ENCODE data around the gene DAZAP1.
"Not testable (repeated sequence)": the region's sequence is repeated elsewhere in the genome, so short reads cannot be mapped to it uniquely, and the experiment has no call there.

The DAZAP1 gene

GRCh38 chr19:1438035-1438932 is 30.9 kb downstream of the DAZAP1 start, which contains the start of gene RPS15:
TSS of gene RPS15 (plus strand) at chr19:1438396. CDS start at chr19:1438426, 30 bp downstream.
- FAIRE-seq (peak; percentile 93), DNase-seq (ENCODE audit: extremely low spot score, insufficient read length, low read depth) (peak; percentile 93)

- FAIRE-seq (no peak), DNase-seq (ENCODE audit: extremely low spot score, insufficient read length, low read depth) (no peak)
Measured at GRCh38 chr19:1438933-1439354, 31.6 kb downstream of the DAZAP1 start.

- not testable (repeated sequence) for FAIRE-seq
Measured at GRCh38 chr19:1439525-1440417, 32.4 kb downstream of the DAZAP1 start.

DNA sequence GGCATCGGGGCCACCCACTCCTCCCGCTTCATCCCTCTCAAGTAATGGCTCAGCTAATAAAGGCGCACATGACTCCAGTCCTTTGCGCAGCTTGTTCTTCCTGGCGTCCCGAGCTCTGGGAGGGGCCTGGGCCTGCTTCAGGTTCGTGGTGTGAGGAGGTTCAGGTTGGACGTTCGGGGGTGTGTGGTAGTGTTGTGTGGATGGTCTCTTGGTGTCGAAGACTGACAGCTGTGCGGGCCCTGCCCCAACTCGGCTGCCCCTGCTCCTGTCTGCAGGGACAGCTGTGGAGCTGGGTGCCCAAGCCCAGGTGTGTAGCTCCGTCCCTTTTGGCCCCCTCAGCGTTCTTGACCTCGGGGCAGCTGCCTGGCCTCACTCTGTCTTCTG is 33.0 kb downstream of the DAZAP1 start:
- no peak for FAIRE-seq
- DNase-seq (ENCODE audit: extremely low spot score, insufficient read length, low read depth), result no peak

More at GRCh38 chr19:1439525-1440417, 32.4 kb downstream of the DAZAP1 start:
- DNase-seq (ENCODE audit: extremely low spot score, insufficient read length, low read depth), result not testable (repeated sequence)

DNA sequence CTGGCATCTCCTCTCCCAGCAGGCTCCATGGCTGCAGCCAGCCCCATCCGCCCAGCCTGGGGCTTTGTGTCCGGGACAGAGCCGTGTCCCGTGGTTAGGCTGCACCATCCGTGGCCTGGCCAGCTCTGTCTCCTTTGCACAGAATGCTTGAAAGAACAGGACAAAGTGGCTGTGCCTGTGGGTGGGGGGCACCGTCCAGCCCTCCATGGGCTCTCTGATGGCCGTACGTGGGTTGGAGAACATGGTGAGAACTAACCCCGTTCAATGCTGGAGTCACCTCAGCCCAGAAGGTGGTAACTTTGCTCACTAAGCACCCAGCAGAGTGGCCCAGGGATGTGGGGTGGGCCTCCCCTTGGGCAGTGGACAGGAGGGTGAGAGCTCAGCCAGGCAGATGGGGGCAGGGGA is 33.6 kb downstream of the DAZAP1 start:
- no peak for FAIRE-seq
- DNase-seq (ENCODE audit: extremely low spot score, insufficient read length, low read depth), result no peak

DNA sequence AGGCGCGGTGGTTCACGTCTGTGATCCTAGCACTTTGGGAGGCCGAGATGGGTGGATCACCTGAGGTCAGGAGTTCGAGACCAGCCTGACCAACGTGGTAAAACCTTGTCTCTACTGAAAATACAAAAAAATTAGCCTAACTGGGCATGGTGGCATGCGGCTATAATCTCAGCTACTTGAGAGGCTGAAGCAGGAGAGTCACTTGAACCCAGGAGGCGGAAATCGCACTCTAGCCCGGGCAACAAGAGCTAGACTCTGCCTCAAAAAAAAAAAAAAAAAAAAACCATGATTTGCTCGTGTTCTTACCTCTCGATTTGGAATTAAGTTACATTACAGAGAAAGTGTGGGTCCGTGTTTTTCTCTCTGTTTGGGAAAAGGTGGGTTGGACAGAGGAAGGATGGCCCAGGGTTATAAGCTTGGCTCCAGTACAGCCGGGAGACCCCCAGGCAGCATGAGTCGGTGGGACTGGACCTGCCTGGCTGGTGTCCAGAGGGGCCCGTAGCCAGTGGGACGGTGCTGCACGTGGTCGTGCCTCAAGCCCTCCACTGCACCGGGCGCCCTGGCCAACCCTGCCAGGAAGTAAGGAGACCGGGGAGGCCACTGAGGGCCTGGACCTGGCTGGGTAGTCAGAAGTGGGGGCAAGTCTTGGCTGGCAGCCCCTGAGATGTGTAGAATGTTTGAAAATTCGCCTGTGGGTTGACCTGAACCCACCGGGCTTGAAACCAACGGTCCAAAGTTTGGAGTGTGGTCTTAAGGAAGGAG is 34.5 kb downstream of the DAZAP1 start:
- FAIRE-seq, result no peak
- no peak for DNase-seq (ENCODE audit: extremely low spot score, insufficient read length, low read depth)

- DNase-seq (ENCODE audit: extremely low spot score, insufficient read length, low read depth) (peak; percentile 88), FAIRE-seq (peak; percentile 79)
Measured at GRCh38 chr19:1445185-1445931, 38.0 kb downstream of the DAZAP1 start.

GRCh38 chr19:1445932-1446712 is 38.7 kb downstream of the DAZAP1 start:
- FAIRE-seq, result no peak
- no peak for DNase-seq (ENCODE audit: extremely low spot score, insufficient read length, low read depth)

DNA sequence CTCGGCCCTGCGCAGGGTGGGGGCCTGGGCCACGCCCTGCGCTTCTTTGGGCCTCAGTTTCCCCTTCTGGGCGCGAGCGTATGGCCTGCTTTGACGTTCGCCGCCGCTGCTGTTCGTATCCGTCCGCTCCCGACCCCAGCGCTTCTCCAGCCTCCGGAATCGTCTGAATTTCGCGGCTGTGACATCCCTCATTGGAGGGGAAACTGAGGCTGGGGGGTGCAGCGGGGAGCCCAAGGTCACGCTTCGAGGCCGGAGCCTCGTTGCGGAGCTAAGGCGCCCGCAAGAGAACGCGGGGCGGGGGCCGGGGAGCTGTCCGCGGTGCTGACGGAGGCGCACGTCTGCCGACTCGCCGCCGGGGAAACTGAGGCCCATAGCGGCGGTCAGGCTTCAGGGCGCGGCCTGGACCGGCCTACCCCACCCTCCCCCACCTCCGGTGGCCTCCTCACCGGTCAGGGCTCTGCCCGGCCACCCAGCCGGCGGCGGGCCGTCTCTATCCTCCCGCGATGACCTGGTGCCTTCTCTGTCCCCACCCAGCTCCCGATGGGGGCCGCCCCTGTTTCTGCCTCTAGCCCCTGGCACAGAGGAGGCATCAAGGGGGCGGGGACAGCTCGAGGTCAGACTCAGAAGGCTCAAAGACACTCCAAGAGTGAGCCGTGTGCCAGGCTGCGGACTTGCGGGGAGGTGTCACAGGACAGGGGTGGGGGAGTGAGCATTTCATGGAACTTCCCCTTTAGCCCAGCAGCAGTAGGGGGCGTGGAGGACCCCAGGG is 39.5 kb downstream of the DAZAP1 start:
- FAIRE-seq (no peak), DNase-seq (ENCODE audit: extremely low spot score, insufficient read length, low read depth) (no peak)

DNA sequence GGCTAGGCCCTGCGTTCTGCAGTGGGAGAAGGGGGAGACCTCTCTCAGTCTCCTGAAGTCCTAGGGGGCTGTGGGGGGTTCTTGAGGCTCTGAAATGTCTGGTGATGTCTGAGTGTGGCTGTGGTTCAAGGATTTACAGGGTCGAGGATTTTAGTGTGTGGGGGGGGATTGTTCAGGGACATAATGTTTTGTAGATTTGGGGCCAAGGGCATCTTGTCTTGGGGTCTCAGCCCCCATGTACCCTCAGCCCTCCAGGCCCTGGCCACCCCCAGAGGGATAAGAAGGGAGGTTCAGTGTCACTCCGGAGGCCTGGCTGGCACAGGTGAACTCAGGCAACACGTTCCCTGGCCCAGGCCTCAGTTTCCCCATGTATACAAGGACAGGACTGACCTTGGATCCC is 40.1 kb downstream of the DAZAP1 start:
- FAIRE-seq (no peak), DNase-seq (ENCODE audit: extremely low spot score, insufficient read length, low read depth) (no peak)

DNA sequence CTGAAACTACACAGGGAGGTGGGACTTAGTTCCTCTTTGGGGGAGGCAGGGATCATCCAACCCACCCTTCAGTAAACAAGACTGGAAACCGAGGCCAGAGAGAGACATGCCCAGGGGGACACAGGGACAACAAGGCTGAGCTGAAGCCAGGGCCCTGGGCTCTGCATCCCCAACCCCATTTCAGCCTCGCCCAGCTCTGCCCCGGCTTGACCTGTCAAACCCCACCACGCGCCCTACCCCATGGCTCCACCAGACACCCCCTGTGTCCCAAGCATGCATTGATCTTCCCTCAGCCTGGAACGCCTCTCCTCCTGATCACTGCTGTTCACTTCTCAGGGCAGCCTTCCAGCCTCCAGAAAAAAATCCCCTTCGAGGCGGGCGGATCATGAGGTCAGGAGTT is 40.6 kb downstream of the DAZAP1 start:
- no peak for DNase-seq (ENCODE audit: extremely low spot score, insufficient read length, low read depth)
- no peak for FAIRE-seq

- no peak for DNase-seq (ENCODE audit: extremely low spot score, insufficient read length, low read depth)
- FAIRE-seq, result no peak
Measured at GRCh38 chr19:1449467-1450442, 42.4 kb downstream of the DAZAP1 start, which contains the start of gene APC2. TSS of gene APC2 (plus strand) at chr19:1450121. CDS start at chr19:1453002, 2,881 bp downstream.

GRCh38 chr19:1450735-1451731 is 43.6 kb downstream of the DAZAP1 start:
- FAIRE-seq (no peak), DNase-seq (ENCODE audit: extremely low spot score, insufficient read length, low read depth) (no peak)

- DNase-seq (ENCODE audit: extremely low spot score, insufficient read length, low read depth) (no peak), FAIRE-seq (no peak)
Measured at GRCh38 chr19:1451916-1452801, 44.8 kb downstream of the DAZAP1 start.
